Omental fat pad (tissue), 4 donors: Measurements from ENCODE around the gene ENO3. TPM values are rescaled to one million over a fixed set of nuclear protein-coding genes. Genes with fewer than 3 reads are reported as not detected.

Experiments
- ATAC-seq: fragments of 150-250 bp; one replicate; pipeline ENCODE4 v1.9.1; 2016; ENCODE audit warnings: mild to moderate bottlenecking, moderate library complexity; ENCODE audit not compliant: low FRiP score
- DNase-seq: peaks from one replicate; pipeline ENCODE4 v3.0.0-alpha.2; 2019; ENCODE audit warnings: low spot score
- total RNA-seq, 4 donors: library from RNA; depleted of rRNA; stranded (reverse); fragments of >200 nt; gene quantifications; one replicate each; pipeline ENCODE4 v1.1.0, GENCODE V29; 2016
- TF ChIP-seq, protein P1 (sequence below), 3 donors: fragments of 450-650 bp; IDR thresholded peaks; one replicate each; pipeline ENCODE4 v1.5.1; 2016 to 2017; ENCODE audit warnings: antibody characterized with exemption in 3 of 3, mild to moderate bottlenecking in 3 of 3, moderate library complexity in 2 of 3

ENO3 gene
- total RNA-seq, 4 donors from 2014 or later, result 2.8 to 5.3 (median 3.3) TPM

DNA sequence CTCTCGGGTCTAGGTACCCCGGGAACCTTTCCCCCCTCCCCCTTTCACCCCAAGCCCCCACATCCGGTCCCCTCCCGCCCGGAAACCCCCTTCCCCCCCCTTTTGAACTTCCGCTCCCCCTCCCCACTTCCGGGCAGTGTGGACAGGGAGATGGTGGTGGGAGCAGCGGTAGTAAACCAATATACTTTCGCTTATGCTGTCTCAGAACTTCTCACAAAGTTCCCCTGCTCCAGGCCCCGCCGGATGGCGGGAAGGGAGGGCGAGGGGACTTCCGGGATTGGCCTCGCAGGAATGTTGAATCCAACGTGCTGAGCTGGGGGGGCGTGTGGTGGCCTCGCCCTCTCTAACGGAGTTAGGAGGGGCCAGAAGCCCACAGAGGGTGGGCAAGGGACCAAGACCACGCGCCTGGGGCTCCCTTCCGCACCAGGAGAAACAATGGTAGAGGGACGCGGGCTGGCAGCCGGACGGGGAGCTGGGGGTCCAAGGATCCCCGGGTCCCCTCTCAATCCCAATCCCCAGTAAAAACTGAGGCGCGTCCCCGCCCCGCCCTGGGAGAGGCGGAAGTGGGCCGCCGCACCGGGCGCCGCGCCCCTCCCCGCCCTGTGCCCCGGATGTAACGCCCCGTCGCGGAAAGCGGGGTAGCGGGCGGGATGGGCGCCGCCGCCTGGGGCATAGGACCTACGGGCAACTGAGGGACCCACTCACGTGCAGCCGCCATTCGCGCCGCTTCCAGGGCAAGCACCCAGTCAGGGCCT is 3.3 kb upstream of the ENO3 start:
- TF ChIP-seq, protein P1, sequence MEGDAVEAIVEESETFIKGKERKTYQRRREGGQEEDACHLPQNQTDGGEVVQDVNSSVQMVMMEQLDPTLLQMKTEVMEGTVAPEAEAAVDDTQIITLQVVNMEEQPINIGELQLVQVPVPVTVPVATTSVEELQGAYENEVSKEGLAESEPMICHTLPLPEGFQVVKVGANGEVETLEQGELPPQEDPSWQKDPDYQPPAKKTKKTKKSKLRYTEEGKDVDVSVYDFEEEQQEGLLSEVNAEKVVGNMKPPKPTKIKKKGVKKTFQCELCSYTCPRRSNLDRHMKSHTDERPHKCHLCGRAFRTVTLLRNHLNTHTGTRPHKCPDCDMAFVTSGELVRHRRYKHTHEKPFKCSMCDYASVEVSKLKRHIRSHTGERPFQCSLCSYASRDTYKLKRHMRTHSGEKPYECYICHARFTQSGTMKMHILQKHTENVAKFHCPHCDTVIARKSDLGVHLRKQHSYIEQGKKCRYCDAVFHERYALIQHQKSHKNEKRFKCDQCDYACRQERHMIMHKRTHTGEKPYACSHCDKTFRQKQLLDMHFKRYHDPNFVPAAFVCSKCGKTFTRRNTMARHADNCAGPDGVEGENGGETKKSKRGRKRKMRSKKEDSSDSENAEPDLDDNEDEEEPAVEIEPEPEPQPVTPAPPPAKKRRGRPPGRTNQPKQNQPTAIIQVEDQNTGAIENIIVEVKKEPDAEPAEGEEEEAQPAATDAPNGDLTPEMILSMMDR (IDR thresholded peaks at IDR 0.05), result no peak
- ATAC-seq, result no peak
- no peak for DNase-seq

DNA sequence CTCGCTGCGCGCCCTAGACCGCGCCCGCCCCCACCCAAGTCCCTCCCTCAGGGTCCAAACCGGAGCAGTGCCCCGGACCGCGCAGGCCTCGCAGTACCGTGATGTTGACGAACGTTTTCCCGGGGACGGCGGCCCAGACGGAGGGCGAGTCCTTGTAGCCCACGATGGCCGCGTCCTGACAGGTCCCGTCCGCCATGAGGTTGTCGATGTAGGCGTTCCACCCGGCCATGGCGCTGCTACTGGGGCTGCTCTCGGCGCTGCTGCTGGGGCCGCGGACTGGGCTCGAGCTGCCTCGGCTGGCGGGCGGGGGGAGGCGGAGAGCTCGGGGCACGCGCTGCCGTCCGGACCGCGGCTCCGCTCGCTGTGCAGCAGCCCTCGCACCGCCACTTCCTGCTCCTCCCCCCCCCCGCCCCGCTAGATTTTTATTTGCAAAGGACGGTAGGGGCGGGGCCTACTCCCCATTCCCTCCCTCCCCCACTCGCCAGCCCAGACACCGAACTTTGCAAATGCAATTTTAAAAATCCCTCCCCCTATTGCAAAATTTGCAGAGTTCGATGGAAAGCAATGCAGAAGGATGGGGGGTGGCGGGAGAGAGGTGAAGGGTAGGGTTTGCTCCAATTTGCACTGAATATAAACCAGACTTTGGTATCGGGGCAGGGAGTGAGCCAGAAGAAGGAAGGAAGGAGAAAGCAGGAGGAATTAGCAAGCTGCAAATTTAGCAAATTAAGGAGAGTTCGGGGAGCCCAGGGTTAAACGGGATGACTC is 2.6 kb upstream of the ENO3 start, which contains the start of gene PFN1:
TSS of gene PFN1 (minus strand) at position 365 of the 765 bp plus-strand sequence. CDS start at position 229, 136 bp downstream.
- ATAC-seq (peak; percentile 30), DNase-seq (peak; percentile 76)
- TF ChIP-seq, protein P1 (IDR thresholded peaks at IDR 0.05), result no peak

DNA sequence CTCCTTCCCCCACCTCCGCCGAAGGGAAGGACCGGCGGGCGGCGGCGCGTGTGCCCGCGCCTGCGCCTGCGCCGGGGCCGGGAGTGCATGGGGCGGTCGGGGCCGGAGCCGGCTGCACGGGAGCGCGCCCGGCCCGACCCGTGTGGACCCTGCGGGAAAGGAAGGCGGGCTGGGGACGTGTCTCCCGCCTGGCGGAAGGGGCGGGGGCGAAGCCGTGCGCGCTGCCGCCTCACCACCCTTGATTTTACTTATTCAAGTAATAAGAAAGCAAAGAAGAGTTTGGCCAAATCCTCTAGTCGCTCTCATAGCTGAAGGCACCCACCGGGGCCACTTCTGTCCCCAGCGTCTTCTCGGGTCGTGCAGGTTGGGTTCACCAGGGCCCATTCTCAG is 2.0 kb upstream of the ENO3 start:
- ATAC-seq (peak; percentile 65), DNase-seq (no peak)
- TF ChIP-seq, protein P1 (IDR thresholded peaks at IDR 0.05), result no peak

DNA sequence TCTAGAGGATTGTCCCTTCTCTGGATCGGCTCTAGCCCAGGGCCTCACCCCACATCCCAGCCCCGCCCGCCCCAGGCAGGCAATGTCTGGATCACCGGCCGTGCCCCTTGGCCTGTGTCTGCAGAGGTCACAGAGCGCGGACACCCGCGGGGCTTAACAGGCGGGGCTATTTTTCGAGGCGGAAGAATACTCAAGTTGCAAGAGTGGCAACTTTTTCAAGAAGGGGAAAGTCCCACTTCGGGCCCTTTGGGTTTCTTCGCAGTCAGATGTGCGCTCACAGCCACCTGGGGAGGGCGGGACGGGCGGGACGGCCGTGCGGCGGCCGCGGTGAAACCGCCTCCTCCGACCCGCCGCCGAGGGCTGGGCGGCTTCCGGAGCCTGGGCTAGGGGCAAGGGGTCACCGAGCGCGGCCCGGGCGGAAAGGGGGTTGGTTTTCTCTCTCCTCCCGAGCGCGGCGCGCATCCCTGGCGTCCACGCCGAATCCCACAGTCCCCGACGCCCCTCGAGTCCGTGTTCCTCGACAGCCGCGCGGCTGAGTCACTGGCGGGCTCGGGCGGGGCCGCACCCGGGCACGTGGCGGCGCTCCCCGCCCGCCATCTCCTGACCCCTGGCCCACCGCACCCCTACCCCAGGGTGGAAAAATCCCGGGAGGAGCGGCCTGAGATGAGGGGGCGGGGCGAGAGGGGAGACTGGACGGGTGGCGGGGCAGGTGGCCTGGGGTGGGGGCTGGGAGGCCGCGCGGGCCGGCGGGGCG is 1.4 kb upstream of the ENO3 start:
- no peak for DNase-seq
- TF ChIP-seq, protein P1 (IDR thresholded peaks at IDR 0.05), result no peak
- peak; percentile 49 for ATAC-seq

DNA sequence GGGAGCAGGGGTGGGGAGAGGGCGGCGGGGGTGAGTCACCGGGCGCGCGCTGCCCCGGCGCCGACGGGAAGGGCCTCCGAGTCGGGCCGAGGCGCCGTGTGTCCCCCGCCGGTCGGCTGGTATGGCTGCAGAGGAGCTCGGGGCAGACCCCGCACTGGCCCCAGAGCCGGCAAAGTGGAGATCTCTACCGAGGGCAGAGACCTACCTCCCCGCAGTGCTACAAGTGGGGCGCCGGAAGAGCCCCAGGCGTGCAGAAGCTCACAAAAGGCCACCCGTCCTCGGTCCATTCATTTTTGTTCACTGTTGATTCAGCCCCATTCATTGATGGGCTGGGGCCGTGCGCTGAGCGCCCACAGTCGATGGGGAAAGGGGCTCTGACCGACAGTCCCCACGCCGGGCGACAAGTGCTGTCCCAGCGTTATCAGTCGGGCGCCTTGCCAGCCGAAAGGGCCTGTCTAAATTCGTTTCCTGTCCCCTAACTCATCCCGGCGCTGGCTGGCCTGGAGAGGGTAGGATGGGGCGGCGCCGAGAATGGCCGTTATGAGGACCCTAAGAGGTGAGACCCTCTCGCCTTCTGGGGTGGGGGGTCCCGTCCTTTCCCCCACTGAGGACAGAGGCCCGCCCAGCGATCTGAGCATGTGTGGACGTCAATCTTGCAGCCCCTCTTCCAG is 709 bp upstream of the ENO3 start:
- ATAC-seq, result peak; percentile 61
- TF ChIP-seq, protein P1 (IDR thresholded peaks at IDR 0.05), result no peak
- DNase-seq, result no peak

DNA sequence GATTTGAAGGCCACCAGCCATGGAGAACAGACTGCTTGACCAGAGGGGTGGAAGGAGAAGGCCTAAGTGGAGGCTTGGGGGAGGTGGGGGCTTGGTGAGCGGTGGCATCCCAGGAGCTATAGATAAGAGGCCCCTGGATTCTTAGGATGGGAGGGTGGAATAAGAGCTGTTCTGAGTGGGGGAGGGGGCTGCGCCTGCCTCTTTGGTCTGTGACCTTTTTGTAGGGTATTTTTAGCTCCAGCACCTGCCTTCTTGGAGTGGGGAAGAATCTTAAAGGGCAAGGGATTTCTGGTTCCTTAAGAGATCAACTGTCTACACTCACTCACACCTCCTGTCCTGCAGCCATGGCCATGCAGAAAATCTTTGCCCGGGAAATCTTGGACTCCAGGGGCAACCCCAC is 567 bp downstream of the ENO3 start:
- ATAC-seq, result no peak
- TF ChIP-seq, protein P1 (IDR thresholded peaks at IDR 0.05), result no peak
- DNase-seq, result no peak
